CD14-positive monocyte (primary cell): ENCODE measurements around the gene COL4A1. TPM values are rescaled to one million over a fixed set of nuclear protein-coding genes. Genes with fewer than 3 reads are reported as not detected.

ENCODE experiments used
- DNase-seq, 3 donors: peaks; one replicate each; pipeline ENCODE4 v3.0.0-alpha.2; 2011 to 2022
- H2AFZ ChIP-seq: 2 replicates; pipeline ENCODE4 v1.6.0; 2012; ENCODE audit warnings: mild to moderate bottlenecking, low read depth, low read length, inconsistent platforms; ENCODE audit not compliant: insufficient read depth, poor library complexity, severe bottlenecking
- H3K27ac ChIP-seq, 2 donors: 1 replicate in 1 of 2; 2 replicates in 1 of 2; pipeline ENCODE4 v1.5.1; 2012 to 2013; ENCODE audit warnings: low read length in 2 of 2, control low read depth in 1 of 2, inconsistent platforms in 1 of 2, low read depth in 1 of 2, mild to moderate bottlenecking in 1 of 2
- H3K27me3 ChIP-seq, 2 donors: one replicate each; pipeline versions ENCODE4 v1.6.0 to v1.6.1; 2011 to 2013; ENCODE audit warnings: low read length in 2 of 2; ENCODE audit not compliant: control insufficient read depth in 2 of 2, insufficient read depth in 2 of 2
- H3K36me3 ChIP-seq, 2 donors: replicated peaks in 1 of 2; 1 replicate in 1 of 2; 2 replicates in 1 of 2; pipeline versions ENCODE4 v1.5.1 to v1.6.1; 2012 to 2013; ENCODE audit warnings: low read length in 2 of 2, control low read depth in 1 of 2, inconsistent platforms in 1 of 2, mild to moderate bottlenecking in 1 of 2; ENCODE audit not compliant: insufficient read depth in 2 of 2, control insufficient read depth in 1 of 2
- H3K4me1 ChIP-seq, 2 donors: 1 replicate in 1 of 2; 2 replicates in 1 of 2; pipeline versions ENCODE4 v1.5.1 to v1.6.1; 2012 to 2013; ENCODE audit warnings: low read length in 2 of 2, control low read depth in 1 of 2, inconsistent platforms in 1 of 2, mild to moderate bottlenecking in 1 of 2, moderate library complexity in 1 of 2; ENCODE audit not compliant: insufficient read depth in 2 of 2, control insufficient read depth in 1 of 2
- H3K4me2 ChIP-seq: replicated peaks from 2 replicates; pipeline ENCODE3; 2012; ENCODE audit warnings: low read length, moderate library complexity, mild to moderate bottlenecking; ENCODE audit not compliant: poor library complexity, severe bottlenecking; ENCODE audit errors: extremely low read depth
- H3K4me3 ChIP-seq, 3 experiments: fragments of 200-600 bp in 1 of 3; sonication (generic) in 1 of 3; replicated peaks in 1 of 3; 1 replicate in 2 of 3; 2 replicates in 1 of 3; pipeline ENCODE4 v1.5.1; 2011 to 2013; ENCODE audit warnings: low read length in 3 of 3, mild to moderate bottlenecking in 3 of 3, control low read depth in 2 of 3, low read depth in 2 of 3, inconsistent platforms in 1 of 3, moderate library complexity in 1 of 3
- H3K79me2 ChIP-seq: 2 replicates; pipeline ENCODE4 v1.6.0; 2012; ENCODE audit warnings: mild to moderate bottlenecking, control low read depth, inconsistent platforms, low read length, moderate library complexity; ENCODE audit not compliant: insufficient read depth
- H3K9ac ChIP-seq: 2 replicates; pipeline ENCODE4 v1.6.0; 2017; ENCODE audit warnings: low read length, mild to moderate bottlenecking; ENCODE audit not compliant: insufficient read depth, poor library complexity, severe bottlenecking
- H3K9me3 ChIP-seq, 2 donors: replicated peaks in 1 of 2; 1 replicate in 1 of 2; 2 replicates in 1 of 2; pipeline versions ENCODE4 v1.5.1 to v1.6.1; 2012 to 2013; ENCODE audit warnings: low read length in 2 of 2, control low read depth in 1 of 2; ENCODE audit not compliant: control insufficient read depth in 1 of 2, insufficient read depth in 1 of 2
- H4K20me1 ChIP-seq: 2 replicates; pipeline ENCODE4 v1.6.0; 2012; ENCODE audit warnings: mild to moderate bottlenecking, low read length, control low read depth, moderate library complexity; ENCODE audit not compliant: insufficient read depth
- H3K27ac Mint-ChIP-seq, 7 donors: one replicate each; pipeline ENCODE4 v1.8.0; 2020; ENCODE audit warnings: mild to moderate bottlenecking in 7 of 7, mixed read lengths in 7 of 7, moderate library complexity in 6 of 7, inconsistent platforms in 2 of 7
- H3K27me3 Mint-ChIP-seq, 3 donors: one replicate each; pipeline ENCODE4 v1.8.0; 2021 to 2022; ENCODE audit warnings: low read depth in 3 of 3, mild to moderate bottlenecking in 3 of 3, mixed read lengths in 3 of 3, moderate library complexity in 3 of 3, inconsistent platforms in 1 of 3
- H3K36me3 Mint-ChIP-seq, 2 donors: one replicate each; pipeline ENCODE4 v1.8.0; 2020; ENCODE audit warnings: mixed read lengths in 2 of 2, inconsistent platforms in 1 of 2, mild to moderate bottlenecking in 1 of 2
- H3K4me1 Mint-ChIP-seq: one replicate; pipeline ENCODE4 v1.8.0; 2020; ENCODE audit warnings: mild to moderate bottlenecking, mixed read lengths
- H3K4me3 Mint-ChIP-seq, 2 donors: one replicate each; pipeline ENCODE4 v1.8.0; 2020; ENCODE audit warnings: mild to moderate bottlenecking in 2 of 2, mixed read lengths in 2 of 2, moderate library complexity in 1 of 2
- H3K9me3 Mint-ChIP-seq, 7 donors: one replicate each; pipeline ENCODE4 v1.8.0; 2020 to 2022; ENCODE audit warnings: mixed read lengths in 7 of 7, mild to moderate bottlenecking in 6 of 7, moderate library complexity in 6 of 7, inconsistent platforms in 2 of 7
- WGBS: methylation state at CpG from one replicate; pipeline ENCODE4 v1.1.5; 2013; ENCODE audit warnings: missing lambda C conversion rate; ENCODE audit not compliant: insufficient coverage; 5-methylcytosine and 5-hydroxymethylcytosine counted together
- intact Hi-C, 2 donors: fragments of 100-400 bp; cut with micrococcal nuclease; formaldehyde crosslinking; loops; one replicate each; pipeline versions ENCODE4 v1.15.0 to v1.15.1; 2023
- polyA plus RNA-seq, 3 donors: library from polyadenylated mRNA; depleted of rRNA in 1 of 3; unstranded in 2 of 3; stranded (reverse) in 1 of 3; fragments of 300-500 nt in 2 of 3; fragments of >200 nt in 1 of 3; fragmentation: Illumina TruSeq in 2 of 3; gene quantifications; 1 replicate in 2 of 3; 2 replicates in 1 of 3; pipeline ENCODE4 v1.2.3, GENCODE V29; 2012 to 2021
- TF ChIP-seq, protein P1 (sequence below): fragments of 200-600 bp; IDR thresholded peaks from one replicate; pipeline ENCODE4 v1.8.0; 2022; ENCODE audit warnings: antibody characterized with exemption, mild to moderate bottlenecking

COL4A1 gene
- polyA plus RNA-seq, 3 donors = 0.16 to 0.25 TPM; not detected in 1

DNA sequence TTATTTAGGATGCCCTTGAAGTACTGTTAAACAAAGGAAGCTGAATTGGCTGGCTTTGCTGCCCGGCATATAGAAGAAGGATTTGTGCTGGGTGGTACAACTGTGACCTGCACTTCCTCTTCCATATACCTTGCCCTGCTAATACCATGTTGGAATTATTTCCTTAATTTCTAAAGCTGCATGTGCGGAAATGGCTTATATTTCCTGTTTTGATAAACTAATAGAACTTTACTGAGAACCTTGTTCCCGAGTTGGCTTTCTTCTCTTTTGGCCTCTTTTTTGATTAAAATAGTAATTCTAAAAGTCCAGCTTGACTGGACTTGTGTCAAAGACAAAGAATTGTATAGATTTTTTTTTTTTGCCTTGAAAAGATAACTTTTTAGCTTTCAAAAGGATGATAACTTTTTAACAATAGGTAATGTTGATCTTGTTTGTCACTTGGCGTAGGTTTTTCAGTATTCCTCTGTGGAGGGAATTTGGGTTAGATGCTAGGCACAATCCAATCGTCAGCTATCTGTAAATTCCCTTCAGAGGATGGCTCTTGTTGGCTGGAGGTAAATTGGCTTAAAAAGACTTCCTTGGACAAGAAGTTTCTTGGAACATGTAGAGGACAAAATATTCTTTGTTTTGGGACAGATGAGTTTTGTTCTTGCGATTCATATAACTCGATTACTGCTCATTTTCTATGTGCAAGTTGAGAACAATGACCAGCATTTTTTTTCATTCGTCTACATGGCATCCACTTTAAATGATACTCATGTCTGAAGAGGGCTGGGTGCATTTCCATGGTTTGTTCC lies 41.5 kb upstream of the COL4A1 start:
- H3K36me3 ChIP-seq = no peaks in the 10 kb centered on the region
- H3K9me3 ChIP-seq = no peaks in the 10 kb centered on the region
- DNase-seq = no peak
- WGBS = 80% methylated on average over 1 of the region's 8 CpGs
- no peak overlapping the region for H3K4me2 ChIP-seq
- Mint-ChIP-seq H3K36me3 (no peaks in the 10 kb centered on the region), H3K27me3 (peaks cover 6 to 19% (median 11%) of the 10 kb centered on the region in 3 donors), H3K4me3 (no peak overlapping the region), H3K27ac (no peak overlapping the region), H3K4me1 (no peaks in the 10 kb centered on the region), H3K9me3 (peaks cover 0 to 7% (median 0%) of the 10 kb centered on the region in 7 donors)
- no peak overlapping the region for H3K4me3 ChIP-seq
- H3K79me2 ChIP-seq = no peaks in the 10 kb centered on the region
- H3K4me1 ChIP-seq = no peaks in the 10 kb centered on the region
- no peak overlapping the region for H2AFZ ChIP-seq
- TF ChIP-seq, protein P1, sequence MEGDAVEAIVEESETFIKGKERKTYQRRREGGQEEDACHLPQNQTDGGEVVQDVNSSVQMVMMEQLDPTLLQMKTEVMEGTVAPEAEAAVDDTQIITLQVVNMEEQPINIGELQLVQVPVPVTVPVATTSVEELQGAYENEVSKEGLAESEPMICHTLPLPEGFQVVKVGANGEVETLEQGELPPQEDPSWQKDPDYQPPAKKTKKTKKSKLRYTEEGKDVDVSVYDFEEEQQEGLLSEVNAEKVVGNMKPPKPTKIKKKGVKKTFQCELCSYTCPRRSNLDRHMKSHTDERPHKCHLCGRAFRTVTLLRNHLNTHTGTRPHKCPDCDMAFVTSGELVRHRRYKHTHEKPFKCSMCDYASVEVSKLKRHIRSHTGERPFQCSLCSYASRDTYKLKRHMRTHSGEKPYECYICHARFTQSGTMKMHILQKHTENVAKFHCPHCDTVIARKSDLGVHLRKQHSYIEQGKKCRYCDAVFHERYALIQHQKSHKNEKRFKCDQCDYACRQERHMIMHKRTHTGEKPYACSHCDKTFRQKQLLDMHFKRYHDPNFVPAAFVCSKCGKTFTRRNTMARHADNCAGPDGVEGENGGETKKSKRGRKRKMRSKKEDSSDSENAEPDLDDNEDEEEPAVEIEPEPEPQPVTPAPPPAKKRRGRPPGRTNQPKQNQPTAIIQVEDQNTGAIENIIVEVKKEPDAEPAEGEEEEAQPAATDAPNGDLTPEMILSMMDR = no peak
- intact Hi-C loops = no loop called here
- H4K20me1 ChIP-seq = no peaks in the 10 kb centered on the region
- no peak overlapping the region for H3K9ac ChIP-seq
- no peaks in the 10 kb centered on the region for H3K27me3 ChIP-seq
- H3K27ac ChIP-seq = no peak overlapping the region

DNA sequence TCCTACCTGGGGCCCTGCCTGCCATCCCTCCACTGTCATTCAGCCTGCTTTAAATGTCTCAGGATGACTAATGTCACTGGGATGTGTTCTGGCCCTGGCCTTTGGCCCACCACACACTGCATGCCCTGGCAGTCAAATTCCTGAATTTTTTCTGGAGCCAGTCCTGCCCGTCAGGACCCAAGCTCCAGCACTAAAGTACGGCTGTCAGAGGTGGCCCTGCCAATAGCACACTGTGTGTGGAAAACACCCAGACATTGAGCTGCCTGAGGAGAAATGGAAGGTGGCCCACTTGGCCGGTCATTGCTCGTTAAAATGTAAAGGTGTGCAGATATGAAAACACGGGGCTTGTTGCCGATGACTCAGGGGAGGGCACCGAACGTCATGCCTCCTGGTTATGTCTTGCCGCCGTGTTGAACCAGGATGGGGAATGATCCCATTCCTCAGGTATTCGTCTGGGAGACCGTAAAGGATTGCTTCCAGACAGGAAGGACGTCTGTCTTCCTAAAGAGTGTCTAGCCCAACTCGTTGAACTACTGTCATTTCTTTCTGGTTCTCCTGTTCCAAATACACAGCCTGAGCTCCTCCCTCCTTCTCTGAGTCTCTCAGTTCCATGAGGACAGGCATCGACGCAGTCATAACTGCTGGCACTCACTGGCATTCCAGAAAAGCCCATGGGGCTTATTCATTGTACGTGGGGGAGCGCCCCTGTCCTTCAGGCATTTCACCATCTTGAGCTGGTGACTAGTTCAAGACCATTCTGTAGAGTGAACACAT lies 40.8 kb upstream of the COL4A1 start:
- no peak overlapping the region for H3K4me3 Mint-ChIP-seq
- no peak overlapping the region for H3K27ac Mint-ChIP-seq
- H3K36me3 ChIP-seq = no peaks in the 10 kb centered on the region
- no peaks in the 10 kb centered on the region for H4K20me1 ChIP-seq
- intact Hi-C loops = no loop called here
- H3K27ac ChIP-seq = no peak overlapping the region
- H3K36me3 Mint-ChIP-seq = no peaks in the 10 kb centered on the region
- TF ChIP-seq, protein P1 = no peak
- WGBS = 83% methylated on average over 17 of the region's 18 CpGs
- no peaks in the 10 kb centered on the region for H3K27me3 ChIP-seq
- no peak overlapping the region for H3K4me2 ChIP-seq
- no peaks in the 10 kb centered on the region for H3K4me1 ChIP-seq
- DNase-seq = no peak
- H3K27me3 Mint-ChIP-seq = peaks cover 2 to 23% (median 8%) of the 10 kb centered on the region in 3 donors
- no peak overlapping the region for H3K9ac ChIP-seq
- H3K9me3 ChIP-seq = no peaks in the 10 kb centered on the region
- no peak overlapping the region for H3K4me3 ChIP-seq
- no peak overlapping the region for H2AFZ ChIP-seq
- H3K4me1 Mint-ChIP-seq = no peaks in the 10 kb centered on the region
- peaks cover 0 to 4% (median 0%) of the 10 kb centered on the region in 7 donors for H3K9me3 Mint-ChIP-seq
- H3K79me2 ChIP-seq = no peaks in the 10 kb centered on the region
